Body of pancreas (tissue), 4 donors: ENCODE results near the gene CDC5L.

Experiments used
- CTCF ChIP-seq, 7 experiments: fragments of 450-650 bp in 4 of 7; fragments of 200-600 bp in 3 of 7; sonication (generic) in 3 of 7; IDR thresholded peaks; one replicate each; pipeline ENCODE4 v1.5.1; 2016 to 2019; ENCODE audit warnings: antibody characterized with exemption in 7 of 7
- POLR2A ChIP-seq, 3 donors: fragments of 450-650 bp; IDR thresholded peaks; one replicate each; pipeline ENCODE4 v1.6.1; 2016; ENCODE audit warnings: antibody characterized with exemption in 3 of 3, mild to moderate bottlenecking in 2 of 3

DNA sequence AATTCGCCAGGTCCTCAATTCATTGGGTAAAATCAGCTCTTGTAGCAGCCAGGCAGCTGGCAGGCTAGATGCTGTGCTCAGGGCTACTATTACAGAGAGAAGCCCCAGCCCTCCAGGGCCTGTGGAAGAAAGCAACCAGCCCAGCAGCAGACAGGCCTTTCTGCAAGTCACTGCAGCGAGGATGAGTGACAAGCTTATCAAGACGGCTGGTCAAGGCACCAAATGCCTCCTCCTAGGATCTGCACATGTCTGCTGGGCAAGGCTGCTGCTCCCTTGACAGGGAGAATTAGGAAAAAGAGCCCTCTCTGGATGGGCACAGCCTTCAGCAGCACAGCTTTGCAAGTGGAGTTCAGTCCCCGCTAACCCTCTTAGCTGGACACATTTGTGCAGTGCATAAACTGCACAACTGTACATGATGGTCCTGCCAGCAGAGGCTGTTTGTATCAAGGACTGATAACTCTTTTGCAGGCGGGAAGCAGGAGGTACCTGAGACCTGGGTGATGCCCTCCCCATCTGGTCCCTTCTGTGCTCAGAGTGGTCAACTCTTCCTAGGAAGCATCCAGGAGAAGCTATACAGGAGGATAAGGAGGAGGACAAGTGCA lies 89.9 kb downstream of the CDC5L start:
- TF ChIP-seq POLR2A (IDR thresholded peaks at IDR 0.05) (no peak), CTCF (IDR thresholded peaks at IDR 0.05) (no peak)
